Type B pancreatic cell (in vitro differentiated cells): ENCODE results near the gene TRIM13. TPM values are rescaled to one million over a fixed set of nuclear protein-coding genes. Genes with fewer than 3 reads are reported as not detected.

Source experiments
- DNase-seq: peaks from one replicate; pipeline ENCODE4 v3.0.0; 2021; ENCODE audit warnings: mixed read lengths; ENCODE audit not compliant: unreplicated experiment; ENCODE audit errors: extremely low spot score
- H3K27ac Mint-ChIP-seq: 2 replicates; pipeline ENCODE4 v1.8.0; 2021; ENCODE audit warnings: mild to moderate bottlenecking, mixed read lengths
- H3K27me3 Mint-ChIP-seq: 2 replicates; pipeline ENCODE4 v1.8.0; 2021; ENCODE audit warnings: mixed read lengths
- H3K36me3 Mint-ChIP-seq: 2 replicates; pipeline ENCODE4 v1.8.0; 2021; ENCODE audit warnings: mixed read lengths
- H3K4me1 Mint-ChIP-seq: one replicate; pipeline ENCODE4 v1.8.0; 2021; ENCODE audit warnings: mixed read lengths; ENCODE audit not compliant: unreplicated experiment
- H3K4me3 Mint-ChIP-seq: 2 replicates; pipeline ENCODE4 v1.8.0; 2021; ENCODE audit warnings: mild to moderate bottlenecking, mixed read lengths
- H3K9me3 Mint-ChIP-seq: 2 replicates; pipeline ENCODE4 v1.8.0; 2021; ENCODE audit warnings: mixed read lengths
- CTCF ChIP-seq: fragments of 200-600 bp; sonication (generic); conservative IDR thresholded peaks from 2 replicates; pipeline ENCODE4 v1.5.0; 2021; ENCODE audit warnings: antibody characterized with exemption, mild to moderate bottlenecking
- total RNA-seq: library from RNA; stranded (reverse); gene quantifications from 2 replicates; pipeline ENCODE4 v1.2.1, GENCODE V29; 2021; ENCODE audit warnings: low replicate concordance

Gene TRIM13
- total RNA-seq, 1 donor from 2014 or later, result 42.0 TPM

- no peak for DNase-seq
- Mint-ChIP-seq H3K9me3 (no peaks in the 10 kb centered on the region), H3K36me3 (peaks cover 3% of the 10 kb centered on the region), H3K4me1 (peaks cover 10% of the 10 kb centered on the region), H3K27me3 (no peaks in the 10 kb centered on the region), H3K27ac (peak overlapping the region; percentile 23), H3K4me3 (no peak overlapping the region)
- no peak for TF ChIP-seq CTCF
Measured at GRCh38 chr13:49993111-49993510, 3.7 kb upstream of the TRIM13 start.

GRCh38 chr13:49993666-49994065 lies 3.2 kb upstream of the TRIM13 start:
- H3K27me3 Mint-ChIP-seq, result no peaks in the 10 kb centered on the region
- H3K9me3 Mint-ChIP-seq, result no peaks in the 10 kb centered on the region
- TF ChIP-seq CTCF, result no peak
- peaks cover 15% of the 10 kb centered on the region for H3K4me1 Mint-ChIP-seq
- peak overlapping the region; percentile 49 for H3K27ac Mint-ChIP-seq
- DNase-seq, result no peak
- H3K4me3 Mint-ChIP-seq, result no peak overlapping the region
- peaks cover 7% of the 10 kb centered on the region for H3K36me3 Mint-ChIP-seq

DNA sequence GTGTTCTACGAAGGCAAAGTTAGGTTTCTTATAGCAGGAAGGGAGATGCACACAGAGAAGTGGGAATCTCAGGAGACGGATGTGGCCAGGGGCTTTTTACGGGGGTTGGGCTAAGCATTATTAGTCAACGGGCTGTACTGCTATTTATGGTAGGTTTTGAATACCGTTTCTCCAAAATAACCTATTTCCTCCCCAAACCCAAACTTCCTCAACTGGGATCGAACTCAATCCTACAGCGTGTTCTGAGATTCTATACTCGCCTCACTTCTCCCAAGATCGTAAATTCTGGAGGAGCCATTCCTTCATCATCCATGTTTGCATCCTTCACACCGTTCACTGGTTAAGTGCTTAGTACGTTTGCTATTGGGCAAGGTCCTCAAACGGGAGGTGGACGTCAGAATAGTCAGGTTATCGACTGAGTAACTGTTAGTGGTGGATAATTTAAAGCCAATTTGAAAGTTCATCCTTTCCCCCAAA lies 1.2 kb upstream of the TRIM13 start:
- peaks cover 25% of the 10 kb centered on the region for H3K4me1 Mint-ChIP-seq
- TF ChIP-seq CTCF, result no peak
- peak overlapping the region; percentile 88 for H3K27ac Mint-ChIP-seq
- no peak for DNase-seq
- no peaks in the 10 kb centered on the region for H3K9me3 Mint-ChIP-seq
- H3K4me3 Mint-ChIP-seq, result peak overlapping the region; percentile 86
- no peaks in the 10 kb centered on the region for H3K27me3 Mint-ChIP-seq
- H3K36me3 Mint-ChIP-seq, result peaks cover 12% of the 10 kb centered on the region

GRCh38 chr13:49996161-49996915 lies 504 bp upstream of the TRIM13 start:
- H3K27ac Mint-ChIP-seq, result peak overlapping the region; percentile 88

DNA sequence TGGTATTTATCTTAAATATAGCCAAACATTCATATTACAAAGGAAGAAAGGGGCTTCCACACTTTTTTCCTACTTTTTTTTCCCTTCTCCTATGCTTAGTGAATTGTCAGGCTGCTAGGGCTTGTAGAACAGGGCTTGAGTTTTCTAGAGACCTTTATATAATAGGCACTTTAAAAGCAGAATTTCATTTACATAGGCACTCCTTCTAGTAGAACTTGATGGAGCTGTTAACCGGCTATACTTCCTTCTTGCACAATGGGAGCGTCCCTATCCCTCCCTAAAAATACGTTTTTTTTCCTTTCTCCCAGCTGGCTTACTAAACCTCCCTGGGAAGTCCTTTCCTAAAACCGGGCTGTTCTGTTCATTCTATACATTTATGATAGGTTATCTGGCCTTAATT lies 1.1 kb downstream of the TRIM13 start:
- no peaks in the 10 kb centered on the region for H3K27me3 Mint-ChIP-seq
- H3K36me3 Mint-ChIP-seq, result peaks cover 12% of the 10 kb centered on the region
- H3K9me3 Mint-ChIP-seq, result no peaks in the 10 kb centered on the region
- H3K4me3 Mint-ChIP-seq, result peak overlapping the region; percentile 91
- H3K27ac Mint-ChIP-seq, result peak overlapping the region; percentile 96
- peaks cover 25% of the 10 kb centered on the region for H3K4me1 Mint-ChIP-seq
- TF ChIP-seq CTCF, result no peak
- no peak for DNase-seq

More at GRCh38 chr13:49996161-49996915, 504 bp upstream of the TRIM13 start:
- H3K36me3 Mint-ChIP-seq, result peaks cover 12% of the 10 kb centered on the region
- no peaks in the 10 kb centered on the region for H3K27me3 Mint-ChIP-seq
- peak overlapping the region; percentile 86 for H3K4me3 Mint-ChIP-seq
- peaks cover 25% of the 10 kb centered on the region for H3K4me1 Mint-ChIP-seq
- TF ChIP-seq CTCF, result peak; percentile 32
- peak; percentile 96 for DNase-seq
- H3K9me3 Mint-ChIP-seq, result no peaks in the 10 kb centered on the region
